ENCODE results near the gene OTUD3. TPM values are rescaled to one million over a fixed set of nuclear protein-coding genes. Genes with fewer than 3 reads are reported as not detected.
A peak's percentile ranks its signal among the peaks of the same experiment; 100 is the strongest.

The OTUD3 gene
- total and polyA plus RNA-seq, 2 of the 13 experiments (the other 11 are each of a cell fraction or from before 2014, with no cell fraction given), result 5.2 to 7.5 TPM

DNA sequence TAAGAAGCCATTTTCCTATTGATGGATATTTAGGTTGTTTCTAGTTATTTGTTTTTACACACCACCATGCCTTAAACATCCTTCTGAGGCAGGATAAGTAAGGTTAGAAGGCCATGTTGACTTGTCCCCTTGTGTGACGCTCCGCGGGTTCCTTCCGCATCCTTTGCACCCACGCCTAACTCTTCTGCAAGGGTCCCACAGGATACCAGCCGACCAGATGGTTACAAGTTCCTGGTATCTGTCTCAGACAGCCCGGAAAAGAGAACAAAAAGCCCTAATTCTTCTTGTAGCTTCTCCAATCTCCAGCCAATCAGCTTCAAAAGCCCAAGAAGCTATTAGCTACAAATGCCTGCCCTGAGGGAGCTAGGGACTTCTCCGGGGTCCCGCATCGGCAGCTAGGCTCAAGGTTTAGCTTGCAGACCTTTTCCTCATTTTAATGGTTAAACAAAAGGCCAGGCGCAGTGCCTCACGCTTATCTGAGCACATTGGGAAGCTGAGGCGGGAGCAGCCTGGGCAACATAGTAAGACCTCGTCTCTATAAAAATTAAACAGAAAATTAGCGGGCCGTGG is 4.9 kb upstream of the OTUD3 start:
- Histone ChIP-seq H3K4me1 (ENCODE audit: insufficient read depth, low read length) (peaks cover 17% of the 10 kb centered on the region), H2AFZ (ENCODE audit: low read length) (no peak overlapping the region), H3K27me3 (ENCODE audit: control insufficient read depth in 1 of 2, insufficient read depth in 2 of 2, low read length in 2 of 2) (no peaks in the 10 kb centered on the region), H4K20me1 (ENCODE audit: insufficient read depth, low read length) (no peaks in the 10 kb centered on the region), H3K4me3 (replicated peaks in 1 of 3; ENCODE audit: insufficient read depth in 1 of 3, low read depth in 2 of 3, low read length in 3 of 3) (no peak overlapping the region), H3K36me3 (replicated peaks in 1 of 2; ENCODE audit: control insufficient read depth in 1 of 2, insufficient read depth in 2 of 2, low read length in 2 of 2) (no peaks in the 10 kb centered on the region), H3K27ac (ENCODE audit: extremely low read length, insufficient read depth, low read length) (no peak overlapping the region), H3K4me2 (ENCODE audit: low read depth, low read length) (no peak overlapping the region), H3K9ac (ENCODE audit: insufficient read depth, low read depth, low read length) (no peak overlapping the region), H3K79me2 (ENCODE audit: insufficient read depth, low read length) (no peaks in the 10 kb centered on the region), H3K9me3 (ENCODE audit: low read length) (no peaks in the 10 kb centered on the region)
- DNase-seq (ENCODE audit: low spot score) (no peak), FAIRE-seq (no peak), ATAC-seq (no peak)
- ChIA-PET POLR2A (no interaction called here), CTCF (ENCODE audit: low intra/inter-chr PET ratio, low total read pairs) (no interaction called here)
- in situ Hi-C loops (cut with HindIII; ENCODE audit: extremely low pct_ligation_motif_present, low pct_unique_long_range_greater_than_20kb), result no loop called here
- 73% methylated on average over 16 of the region's 16 CpGs for WGBS (ENCODE audit: low lambda C conversion rate)
- intact Hi-C loops (cut with micrococcal nuclease; ENCODE audit: unreplicated experiment), result no loop called here
- TF ChIP-seq ZSCAN9 (CRISPR knock-in tag; IDR thresholded peaks at IDR 0.05; ENCODE audit: borderline replicate concordance), result no peak
- BruUV-seq (replicated peaks), result no TSS peak

DNA sequence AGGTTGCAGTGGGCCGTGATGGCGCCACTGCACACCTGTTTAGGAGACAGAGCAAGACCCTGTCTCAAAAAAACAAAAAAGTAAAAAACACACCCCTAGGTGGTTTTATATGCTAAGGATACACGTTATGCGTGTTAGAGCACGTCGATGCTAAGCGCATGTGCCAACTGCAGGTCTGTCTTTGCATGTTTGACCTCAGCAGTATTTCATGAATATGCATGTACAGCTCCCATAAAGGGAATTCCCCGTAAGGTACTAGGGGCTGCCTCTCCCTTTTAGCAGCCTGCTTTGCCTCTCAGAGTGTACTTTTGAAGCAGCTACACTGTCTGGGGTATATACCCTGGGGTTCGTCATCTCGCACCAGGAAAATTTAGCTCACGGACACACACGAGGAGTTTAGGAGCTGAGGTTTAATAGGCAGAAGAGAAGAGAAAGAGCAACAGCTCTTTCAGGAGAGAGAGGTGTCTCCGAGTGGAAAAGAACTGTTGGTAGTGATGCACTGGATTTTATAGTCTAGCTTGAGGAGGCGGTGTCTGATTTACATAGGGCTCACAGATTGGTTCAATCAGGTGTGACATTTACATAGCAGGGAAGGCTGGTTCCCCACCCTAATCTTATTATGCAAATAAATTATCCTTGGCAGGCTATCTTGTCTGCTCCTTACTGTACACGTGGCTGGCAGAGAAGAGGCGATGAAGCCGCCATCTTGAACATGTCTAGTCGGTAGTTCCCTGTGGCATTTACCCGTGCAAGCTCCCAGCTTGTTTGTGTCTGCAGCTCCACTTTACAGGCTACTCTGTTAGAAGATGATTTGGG is 4.2 kb upstream of the OTUD3 start:
- intact Hi-C loops (cut with micrococcal nuclease; ENCODE audit: unreplicated experiment) (no loop called here), in situ Hi-C loops (cut with HindIII; ENCODE audit: extremely low pct_ligation_motif_present, low pct_unique_long_range_greater_than_20kb) (no loop called here)
- WGBS (ENCODE audit: low lambda C conversion rate), result 69% methylated on average over 19 of the region's 19 CpGs
- H2AFZ ChIP-seq (ENCODE audit: low read length), result peak overlapping the region; percentile 36
- H3K9me3 ChIP-seq (ENCODE audit: low read length), result no peaks in the 10 kb centered on the region
- FAIRE-seq (no peak), ATAC-seq (no peak), DNase-seq (ENCODE audit: low spot score) (no peak)
- POLR2A ChIA-PET, result no interaction called here
- TF ChIP-seq ZNF281 (CRISPR knock-in tag; IDR thresholded peaks at IDR 0.05; ENCODE audit: borderline replicate concordance) (no peak), NFATC3 (CRISPR knock-in tag; IDR thresholded peaks at IDR 0.05) (no peak), CHCHD3 (CRISPR knock-in tag; IDR thresholded peaks at IDR 0.05) (no peak), ZNF33B (CRISPR knock-in tag; IDR thresholded peaks at IDR 0.05) (no peak)
- TF ChIP-seq, protein P1, sequence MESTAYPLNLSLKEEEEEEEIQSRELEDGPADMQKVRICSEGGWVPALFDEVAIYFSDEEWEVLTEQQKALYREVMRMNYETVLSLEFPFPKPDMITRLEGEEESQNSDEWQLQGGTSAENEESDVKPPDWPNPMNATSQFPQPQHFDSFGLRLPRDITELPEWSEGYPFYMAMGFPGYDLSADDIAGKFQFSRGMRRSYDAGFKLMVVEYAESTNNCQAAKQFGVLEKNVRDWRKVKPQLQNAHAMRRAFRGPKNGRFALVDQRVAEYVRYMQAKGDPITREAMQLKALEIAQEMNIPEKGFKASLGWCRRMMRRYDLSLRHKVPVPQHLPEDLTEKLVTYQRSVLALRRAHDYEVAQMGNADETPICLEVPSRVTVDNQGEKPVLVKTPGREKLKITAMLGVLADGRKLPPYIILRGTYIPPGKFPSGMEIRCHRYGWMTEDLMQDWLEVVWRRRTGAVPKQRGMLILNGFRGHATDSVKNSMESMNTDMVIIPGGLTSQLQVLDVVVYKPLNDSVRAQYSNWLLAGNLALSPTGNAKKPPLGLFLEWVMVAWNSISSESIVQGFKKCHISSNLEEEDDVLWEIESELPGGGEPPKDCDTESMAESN (CRISPR knock-in tag; conservative IDR thresholded peaks at IDR 0.05), result no peak
- TF ChIP-seq, protein P2, sequence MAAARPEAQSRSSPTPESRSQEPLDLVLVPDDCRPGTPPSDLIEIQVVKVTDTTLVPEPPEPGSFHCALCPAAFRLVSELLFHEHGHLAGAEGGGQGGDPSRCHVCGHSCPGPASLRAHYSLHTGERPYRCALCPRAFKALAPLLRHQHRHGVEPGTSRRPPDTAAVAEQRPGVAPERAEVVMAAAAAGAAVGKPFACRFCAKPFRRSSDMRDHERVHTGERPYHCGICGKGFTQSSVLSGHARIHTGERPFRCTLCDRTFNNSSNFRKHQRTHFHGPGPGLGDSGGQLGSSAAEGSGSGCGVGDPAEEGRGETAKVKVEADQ (CRISPR knock-in tag; IDR thresholded peaks at IDR 0.05; ENCODE audit: borderline replicate concordance), result no peak
- no peak overlapping the region for H3K27ac ChIP-seq (ENCODE audit: extremely low read length, insufficient read depth, low read length)
- peaks cover 3% of the 10 kb centered on the region for H3K79me2 ChIP-seq (ENCODE audit: insufficient read depth, low read length)
- H3K4me2 ChIP-seq (ENCODE audit: low read depth, low read length), result peak overlapping the region; percentile 44
- H3K27me3 ChIP-seq (ENCODE audit: control insufficient read depth in 1 of 2, insufficient read depth in 2 of 2, low read length in 2 of 2), result no peaks in the 10 kb centered on the region; a peak in 1 of 5 replicates
- CTCF ChIA-PET (ENCODE audit: low intra/inter-chr PET ratio, low total read pairs), result no interaction called here
- H4K20me1 ChIP-seq (ENCODE audit: insufficient read depth, low read length), result 0 out of 2 replicates have a peak, but pooled peaks cover under 1% of the 10 kb centered on the region
- H3K4me1 ChIP-seq (ENCODE audit: insufficient read depth, low read length), result peaks cover 17% of the 10 kb centered on the region
- H3K36me3 ChIP-seq (replicated peaks in 1 of 2; ENCODE audit: control insufficient read depth in 1 of 2, insufficient read depth in 2 of 2, low read length in 2 of 2), result no peaks in the 10 kb centered on the region
- H3K9ac ChIP-seq (ENCODE audit: insufficient read depth, low read depth, low read length), result no peak overlapping the region
- no TSS peak for BruUV-seq (replicated peaks)
- no peak overlapping the region for H3K4me3 ChIP-seq (replicated peaks in 1 of 3; ENCODE audit: insufficient read depth in 1 of 3, low read depth in 2 of 3, low read length in 3 of 3)
